Motor neuron (in vitro differentiated cells): Measurements from ENCODE around the gene UBA7. TPM values are rescaled to one million over a fixed set of nuclear protein-coding genes. Genes with fewer than 3 reads are reported as not detected.
"Not testable (repeated sequence)": the region's sequence is repeated elsewhere in the genome, so short reads cannot be mapped to it uniquely, and the experiment has no call there.

Experiments
- ATAC-seq, 8 experiments: fragments of 200-7000 bp; cut with Tn5 transposase; replicated peaks in 6 of 8; 2 replicates each; pipeline ENCODE4 v1.8.0; 2021; ENCODE audit warnings: mild to moderate bottlenecking in 8 of 8, moderate library complexity in 8 of 8
- H3K27ac ChIP-seq, 2 donors: fragments of 250-450 bp; sonication (Bioruptor Pico); 2 replicates each; pipeline ENCODE4 v1.9.0; 2021; ENCODE audit warnings: antibody characterized with exemption in 2 of 2, mild to moderate bottlenecking in 2 of 2, moderate library complexity in 1 of 2
- H3K4me1 ChIP-seq, 2 donors: fragments of 250-450 bp; sonication (Bioruptor Pico); replicated peaks in 1 of 2; 2 replicates each; pipeline ENCODE4 v1.6.1; 2021; ENCODE audit warnings: antibody characterized with exemption in 2 of 2, mild to moderate bottlenecking in 2 of 2, moderate library complexity in 1 of 2
- H3K4me3 ChIP-seq, 5 donors: fragments of 250-450 bp; sonication (Bioruptor Pico); 2 replicates each; pipeline ENCODE4 v1.9.0; 2021; ENCODE audit warnings: antibody characterized with exemption in 5 of 5, mild to moderate bottlenecking in 5 of 5, moderate library complexity in 4 of 5
- WGBS, 10 experiments: fragments of 450-650 bp; shearing (Covaris generic); methylation state at CpG; one replicate each; pipeline ENCODE4 v1.0.0; 2022; 5-methylcytosine and 5-hydroxymethylcytosine counted together
- in situ Hi-C, 9 experiments: fragments of 400-800 bp; cut with MboI; loops; one replicate each; pipeline ENCODE4 v1.15.0; 2021; ENCODE audit warnings: low sequenced_read_pairs in 9 of 9, low pct_unique_long_range_greater_than_20kb in 2 of 9; ENCODE audit not compliant: unreplicated experiment in 9 of 9
- total RNA-seq, 8 experiments: library from RNA; unstranded; fragments of 300-600 nt; gene quantifications; 2 replicates each; pipeline versions ENCODE4 v1.2.3 to v1.2.4, GENCODE V29; 2022

Gene UBA7
- total RNA-seq, 8 experiments from 2014 or later: 0.96 to 46.3 (median 11.0) TPM

DNA sequence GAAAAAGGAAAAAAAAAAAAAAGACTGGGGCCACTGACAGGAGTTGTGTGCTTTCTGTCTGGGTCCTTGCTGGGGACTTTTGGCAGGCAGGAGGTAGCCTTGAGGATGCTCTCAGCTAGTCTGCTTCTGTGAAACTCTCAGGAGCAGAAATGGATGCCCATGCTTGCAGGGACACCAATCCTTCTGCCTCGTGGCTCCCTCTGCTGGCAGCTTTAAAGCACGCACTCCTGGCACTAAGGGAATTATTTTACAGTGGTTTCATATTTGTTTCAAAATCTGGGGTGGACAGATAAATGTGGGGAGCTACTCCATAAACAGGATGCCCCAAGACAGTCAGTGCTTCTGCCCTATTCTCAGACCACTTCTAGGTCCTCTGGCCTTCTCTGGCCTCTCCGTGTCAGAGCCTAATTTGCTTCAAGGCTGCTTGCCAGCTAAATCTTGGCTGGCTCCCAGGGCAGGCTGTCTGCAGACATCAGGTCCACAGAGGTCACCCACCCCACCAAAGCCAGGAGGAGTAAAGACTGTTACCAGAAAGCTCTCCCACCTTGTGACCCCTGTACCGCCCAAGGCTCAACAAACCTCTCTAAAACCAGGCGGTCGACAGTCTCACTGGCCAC lies 25.5 kb upstream of the UBA7 start:
- WGBS, 10 experiments: 0 to 100% (median 80%) methylated on average over 1 to 3 of the region's 6 CpGs; no CpG with 5 or more reads in 5 of the 10 experiments
- in situ Hi-C loops: no loop called here
- ATAC-seq: peak; percentile 85 to 96 (median 90)
- Histone ChIP-seq H3K4me1 (no peaks in the 10 kb centered on the region), H3K27ac (no peak overlapping the region), H3K4me3 (no peak overlapping the region)

DNA sequence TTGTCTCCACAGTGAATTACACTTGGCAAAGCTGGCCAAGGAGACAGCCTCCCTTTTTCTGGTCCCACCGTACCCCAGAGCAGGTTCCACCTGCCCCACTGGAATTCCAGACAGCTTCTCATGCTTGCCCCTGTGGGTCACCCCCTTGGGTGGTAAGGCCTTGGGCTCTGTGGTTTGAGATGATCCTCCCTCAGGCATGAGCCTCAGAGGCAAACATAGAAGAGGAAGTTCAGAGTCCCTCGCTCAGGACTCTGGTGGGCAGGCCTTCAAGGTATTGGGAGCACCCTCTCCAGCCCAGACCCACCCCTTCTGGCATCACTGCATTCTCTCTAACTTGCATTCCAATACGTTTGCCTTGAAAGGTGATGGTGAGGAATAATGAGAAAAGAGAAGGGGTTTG lies 17.6 kb upstream of the UBA7 start:
- WGBS, 10 experiments: 0 to 70% (median 20%) methylated on average over 1 to 2 of the region's 3 CpGs; no CpG with 5 or more reads in 6 of the 10 experiments
- ATAC-seq: no peak
- in situ Hi-C loops: no loop called here
- no peak overlapping the region for H3K4me3 ChIP-seq
- H3K4me1 ChIP-seq: no peaks in the 10 kb centered on the region
- no peak overlapping the region for H3K27ac ChIP-seq

DNA sequence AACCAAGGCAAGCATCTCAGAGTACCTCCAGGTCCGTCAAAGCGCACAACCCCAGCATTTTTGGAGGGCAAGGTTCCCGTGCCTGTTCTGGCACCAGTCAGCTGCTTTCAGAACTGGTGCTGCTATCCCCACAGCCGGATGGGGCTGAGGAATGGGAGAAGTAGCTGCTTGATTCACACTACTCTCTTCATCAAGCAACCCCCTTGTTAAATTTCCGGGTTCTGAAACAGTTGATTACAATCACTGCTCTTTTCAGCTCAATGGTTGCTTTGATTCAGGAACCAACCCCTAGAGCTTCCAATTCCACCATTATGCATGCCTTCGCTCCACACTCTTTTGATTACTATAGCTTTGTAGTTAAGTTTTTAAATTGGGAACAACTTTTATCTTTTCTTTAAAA lies 12.3 kb upstream of the UBA7 start:
- no peak for ATAC-seq
- H3K4me3 ChIP-seq: no peak overlapping the region
- no peak overlapping the region for H3K27ac ChIP-seq
- 60 to 100% (median 84%) methylated on average over 1 to 5 of the region's 6 CpGs; no CpG with 5 or more reads in 2 of the 10 experiments for WGBS, 10 experiments
- in situ Hi-C loops: no loop called here
- no peaks in the 10 kb centered on the region for H3K4me1 ChIP-seq

DNA sequence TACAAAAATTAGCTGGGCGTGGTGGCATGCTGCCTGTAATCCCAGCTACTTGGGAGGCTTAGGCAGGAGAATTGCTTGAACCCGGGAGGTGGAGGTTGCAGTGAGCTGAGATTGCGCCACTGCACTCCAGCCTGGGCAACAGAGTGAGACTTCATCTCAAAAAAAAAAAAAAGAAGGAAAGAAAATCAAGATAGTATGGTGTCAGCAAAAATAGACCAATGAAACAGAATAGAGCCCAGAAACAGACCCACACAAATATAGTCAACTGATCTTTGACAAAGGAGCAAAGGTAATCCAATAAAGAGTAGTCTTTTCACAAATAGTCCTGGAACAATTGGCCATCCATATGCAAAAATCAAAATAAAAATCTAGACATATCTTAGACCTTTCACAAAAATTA lies 9.4 kb upstream of the UBA7 start:
- H3K4me3 ChIP-seq, H3K4me1 ChIP-seq, H3K27ac ChIP-seq, ATAC-seq: not testable (repeated sequence)
- WGBS, 10 experiments: 75 to 100% (median 84%) methylated on average over 1 to 3 of the region's 3 CpGs; no CpG with 5 or more reads in 2 of the 10 experiments
- in situ Hi-C loops: loop anchor here in 1 of 9 experiments (25.0 kb wide), 1 partner anchor 89 kb away; the partner anchor contains the start of gene MST1R

DNA sequence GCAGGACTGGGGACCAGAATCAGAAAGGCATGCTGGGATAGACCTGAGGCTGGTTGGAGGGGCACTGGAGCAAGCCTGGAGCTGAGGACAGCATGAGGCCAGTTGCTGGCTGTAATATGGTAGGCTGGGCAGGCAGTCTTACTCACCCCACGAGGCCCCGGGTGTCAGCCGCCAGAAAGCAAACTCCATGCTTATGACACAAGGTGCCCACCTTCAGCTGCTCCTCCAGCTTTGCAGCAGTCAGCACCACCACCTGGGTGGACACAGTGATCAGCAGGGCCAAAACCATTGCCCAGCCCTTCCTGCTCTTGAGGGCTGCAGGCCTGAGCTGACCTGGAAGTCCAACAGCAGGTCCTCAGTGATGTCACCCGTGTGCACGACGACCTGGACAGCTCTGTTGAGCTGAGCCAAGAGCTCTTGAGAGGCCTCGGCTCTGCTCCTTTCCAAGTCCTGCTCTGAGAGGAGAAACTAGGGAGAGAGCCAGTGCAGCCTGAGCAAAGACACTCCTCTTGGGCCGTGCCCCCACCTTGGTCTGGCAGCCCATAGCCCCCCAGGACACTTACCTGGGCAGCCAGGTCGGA lies 747 bp downstream of the UBA7 start:
- WGBS, 10 experiments: 20 to 94% (median 80%) methylated on average over 1 to 6 of the region's 9 CpGs; no CpG with 5 or more reads in 5 of the 10 experiments
- peak in 2 of 8 experiments; percentile 21 to 30 for ATAC-seq
- H3K4me3 ChIP-seq: no peak overlapping the region
- H3K4me1 ChIP-seq: peaks cover 0 to 4% of the 10 kb centered on the region in 2 donors
- no peak overlapping the region for H3K27ac ChIP-seq
- in situ Hi-C loops: loop anchor here in 1 of 9 experiments (25.0 kb wide), 1 partner anchor 99 kb away; the partner anchor contains the start of gene MST1R

DNA sequence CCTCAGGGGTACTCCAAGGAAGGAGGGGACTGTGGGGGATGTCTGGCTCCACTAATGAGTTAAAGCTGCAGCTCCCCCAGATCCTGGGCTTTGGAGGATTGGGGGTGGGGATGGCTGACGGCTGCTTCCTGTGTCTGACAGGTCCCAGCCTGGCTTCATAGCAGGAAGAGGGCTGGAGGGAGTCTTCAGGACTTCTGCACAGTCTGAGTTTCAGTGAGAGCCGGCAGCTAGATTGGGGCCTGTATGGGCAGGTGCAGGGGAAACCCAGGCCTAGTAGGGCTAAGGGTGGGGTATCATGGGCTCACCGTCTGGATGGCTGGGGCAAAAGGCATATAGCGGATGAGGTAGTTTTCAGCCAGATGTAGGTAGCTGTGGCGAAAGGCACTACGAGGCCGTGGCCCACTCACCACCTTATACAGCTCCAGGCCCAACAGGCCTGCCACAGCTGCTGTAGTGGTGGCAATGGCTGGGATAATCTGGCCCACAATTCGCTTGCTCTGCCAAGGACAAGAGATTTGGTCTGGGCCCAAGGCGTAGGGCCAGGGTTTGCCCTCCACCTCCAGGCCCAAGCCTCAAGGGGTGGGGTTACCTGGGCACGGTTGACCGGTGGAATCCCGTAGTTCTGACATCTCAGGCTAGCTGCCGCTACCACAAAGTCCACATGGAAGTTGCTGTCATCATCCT lies 6.2 kb downstream of the UBA7 start:
- in situ Hi-C loops: loop anchor here in 1 of 9 experiments (25.0 kb wide), 1 partner anchor 105 kb away; the partner anchor contains the start of gene MST1R
- H3K27ac ChIP-seq: no peak overlapping the region
- 83 to 100% (median 94%) methylated on average over 1 to 3 of the region's 13 CpGs; no CpG with 5 or more reads in 6 of the 10 experiments for WGBS, 10 experiments

DNA sequence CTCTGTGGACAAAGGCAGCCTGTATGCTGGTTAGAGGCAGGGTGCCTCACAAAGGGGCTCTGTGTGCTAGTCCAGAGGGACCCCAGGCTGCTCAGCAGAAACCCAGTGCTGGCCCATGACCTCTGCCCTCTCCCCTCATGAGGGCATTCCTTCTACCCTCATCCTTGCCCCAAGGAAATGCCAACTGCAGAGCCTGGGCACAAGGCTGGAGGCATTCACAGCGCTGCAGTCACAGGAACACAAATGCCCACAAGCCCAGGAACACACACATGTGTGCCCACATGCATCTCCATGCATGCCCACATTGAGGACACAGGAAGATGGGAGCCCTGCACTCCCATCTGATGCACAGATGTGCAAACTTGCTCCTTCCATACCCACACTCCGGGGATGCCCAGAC lies 6.9 kb downstream of the UBA7 start:
- H3K27ac ChIP-seq: no peak overlapping the region

More for the DNA sequence above, 6.2 kb downstream of the UBA7 start:
- Histone ChIP-seq H3K4me1 (peaks cover 26 to 38% of the 10 kb centered on the region in 2 donors), H3K4me3 (no peak overlapping the region)
- ATAC-seq: no peak

DNA sequence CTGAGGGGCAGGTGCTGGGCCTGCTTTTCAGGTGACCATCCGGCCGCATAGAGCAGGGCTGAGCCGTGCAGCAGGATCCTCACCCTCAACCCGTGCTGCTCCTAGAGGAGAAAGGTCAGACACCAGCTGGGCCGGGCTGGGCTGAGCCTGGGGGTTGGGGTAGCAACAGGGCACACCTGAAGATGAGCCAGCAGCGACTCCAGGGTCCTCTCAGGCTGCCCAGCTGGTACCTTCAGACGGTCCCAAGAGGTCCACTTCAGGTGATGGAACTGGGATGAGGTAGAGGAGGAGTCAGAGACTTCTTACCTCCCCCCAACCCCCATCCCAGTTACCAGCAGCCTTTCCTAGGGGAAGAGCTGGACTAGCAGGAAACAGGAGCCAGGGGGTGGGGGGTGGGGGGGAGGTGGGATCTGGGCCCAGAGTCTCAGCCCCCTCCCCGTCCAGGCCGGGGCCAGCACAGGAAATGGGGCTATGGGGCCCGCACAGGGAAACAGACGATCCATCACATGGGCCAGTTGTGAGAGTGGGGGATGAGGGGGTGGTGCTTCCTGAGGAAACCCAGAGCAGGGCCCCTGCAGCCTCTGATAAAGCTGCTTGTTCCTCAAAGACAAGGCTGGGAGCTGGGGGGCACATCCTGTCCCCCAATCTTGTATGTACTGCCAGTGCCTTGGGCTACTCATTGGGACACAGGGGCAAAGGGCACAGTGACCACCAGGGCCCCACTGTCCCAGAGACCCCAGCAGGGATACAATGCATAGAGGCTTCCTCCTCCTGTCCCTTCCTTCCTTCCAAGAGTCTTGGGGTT lies 7.7 kb downstream of the UBA7 start:
- Histone ChIP-seq H3K4me3 (no peak overlapping the region), H3K27ac (no peak overlapping the region), H3K4me1 (peaks cover 26 to 38% of the 10 kb centered on the region in 2 donors)
- WGBS, 10 experiments: 28 to 80% methylated on average over 1 to 2 of the region's 11 CpGs; no CpG with 5 or more reads in 8 of the 10 experiments
- ATAC-seq: no peak
- in situ Hi-C loops: loop anchor here in 1 of 9 experiments (25.0 kb wide), 1 partner anchor 106 kb away; the partner anchor contains the start of gene MST1R

More for the DNA sequence above, 6.9 kb downstream of the UBA7 start:
- 60 to 100% methylated on average over 1 of the region's 2 CpGs; no CpG with 5 or more reads in 8 of the 10 experiments for WGBS, 10 experiments
- Histone ChIP-seq H3K4me1 (peaks cover 26 to 38% of the 10 kb centered on the region in 2 donors), H3K4me3 (no peak overlapping the region)
- no peak for ATAC-seq
- in situ Hi-C loops: loop anchor here in 1 of 9 experiments (25.0 kb wide), 1 partner anchor 105 kb away; the partner anchor contains the start of gene MST1R

DNA sequence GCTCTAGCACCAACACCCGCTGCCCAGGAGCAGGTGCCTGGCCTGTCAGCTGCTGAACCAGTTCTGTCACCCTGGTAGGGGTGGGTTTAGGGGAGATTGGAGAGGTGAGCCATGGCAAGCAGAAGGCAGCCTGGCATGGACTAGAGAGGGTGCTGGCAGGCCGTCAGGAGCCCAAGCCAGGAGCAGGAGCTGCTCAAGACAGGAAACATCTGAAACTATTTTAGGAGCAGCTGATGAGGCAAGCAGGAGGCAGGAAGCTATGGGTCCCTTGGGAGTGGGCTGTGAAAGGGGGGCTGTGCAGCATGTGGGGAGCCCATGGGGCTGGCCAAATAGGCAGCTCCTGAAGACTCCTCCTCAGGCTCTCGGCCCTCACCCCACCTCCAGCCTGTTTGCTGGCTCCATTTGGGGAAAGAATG lies 8.4 kb downstream of the UBA7 start:
- 60 to 100% (median 70%) methylated on average over 1 to 2 of the region's 3 CpGs; no CpG with 5 or more reads in 7 of the 10 experiments for WGBS, 10 experiments
- ATAC-seq: no peak
- in situ Hi-C loops: loop anchor here in 1 of 9 experiments (25.0 kb wide), 1 partner anchor 107 kb away; the partner anchor contains the start of gene MST1R
- H3K4me1 ChIP-seq: peaks cover 26 to 38% of the 10 kb centered on the region in 2 donors
- H3K27ac ChIP-seq: no peak overlapping the region
- no peak overlapping the region for H3K4me3 ChIP-seq

DNA sequence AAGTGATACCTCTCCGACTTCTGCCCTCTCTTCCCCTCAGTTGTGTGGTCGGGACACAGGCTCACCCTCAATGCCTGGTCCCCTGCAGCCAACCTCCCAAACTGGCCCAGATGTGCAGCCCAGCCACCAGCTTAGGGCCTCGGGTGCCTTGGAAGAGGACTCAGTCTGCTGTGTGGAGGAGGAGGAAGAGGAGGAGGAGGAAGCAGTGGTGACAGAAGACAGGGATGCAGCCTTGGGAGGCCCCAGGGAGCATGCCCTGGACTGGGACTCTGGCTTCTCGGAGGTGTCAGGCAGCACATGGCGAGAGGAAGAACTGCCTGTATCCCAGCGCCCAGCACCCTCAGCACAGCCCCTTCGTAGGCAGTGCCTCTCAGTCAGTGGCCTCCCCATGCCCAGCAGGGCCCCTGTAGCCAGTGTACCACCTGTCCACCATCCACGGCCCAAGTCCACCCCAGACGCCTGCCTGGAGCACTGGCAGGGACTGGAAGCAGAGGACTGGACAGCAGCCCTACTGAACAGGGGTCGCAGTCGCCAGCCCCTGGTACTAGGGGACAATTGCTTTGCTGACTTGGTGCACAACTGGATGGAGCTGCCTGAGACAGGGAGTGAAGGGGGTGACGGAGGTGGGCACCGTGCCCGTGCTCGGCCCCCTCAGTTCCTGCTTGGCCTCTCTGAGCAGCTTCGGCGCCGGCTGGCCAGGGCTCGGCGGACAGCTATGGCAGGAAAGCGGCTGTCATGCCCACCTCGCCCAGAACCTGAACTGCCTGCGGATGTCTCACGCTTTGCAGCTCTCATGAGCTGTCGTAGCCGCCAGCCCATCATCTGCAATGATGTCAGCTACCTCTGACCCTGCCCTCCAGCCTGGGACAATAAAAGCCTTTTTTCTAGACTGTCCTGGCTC lies 9.4 kb downstream of the UBA7 start:
- Histone ChIP-seq H3K4me1 (peaks cover 26 to 38% of the 10 kb centered on the region in 2 donors), H3K4me3 (peak overlapping the region in 1 of 5 donors; percentile 84), H3K27ac (no peak overlapping the region)
- WGBS, 10 experiments: 40 to 91% (median 79%) methylated on average over 1 to 8 of the region's 26 CpGs; no CpG with 5 or more reads in 6 of the 10 experiments
- no peak for ATAC-seq
- in situ Hi-C loops: loop anchor here in 1 of 9 experiments (25.0 kb wide), 1 partner anchor 108 kb away; the partner anchor contains the start of gene MST1R

DNA sequence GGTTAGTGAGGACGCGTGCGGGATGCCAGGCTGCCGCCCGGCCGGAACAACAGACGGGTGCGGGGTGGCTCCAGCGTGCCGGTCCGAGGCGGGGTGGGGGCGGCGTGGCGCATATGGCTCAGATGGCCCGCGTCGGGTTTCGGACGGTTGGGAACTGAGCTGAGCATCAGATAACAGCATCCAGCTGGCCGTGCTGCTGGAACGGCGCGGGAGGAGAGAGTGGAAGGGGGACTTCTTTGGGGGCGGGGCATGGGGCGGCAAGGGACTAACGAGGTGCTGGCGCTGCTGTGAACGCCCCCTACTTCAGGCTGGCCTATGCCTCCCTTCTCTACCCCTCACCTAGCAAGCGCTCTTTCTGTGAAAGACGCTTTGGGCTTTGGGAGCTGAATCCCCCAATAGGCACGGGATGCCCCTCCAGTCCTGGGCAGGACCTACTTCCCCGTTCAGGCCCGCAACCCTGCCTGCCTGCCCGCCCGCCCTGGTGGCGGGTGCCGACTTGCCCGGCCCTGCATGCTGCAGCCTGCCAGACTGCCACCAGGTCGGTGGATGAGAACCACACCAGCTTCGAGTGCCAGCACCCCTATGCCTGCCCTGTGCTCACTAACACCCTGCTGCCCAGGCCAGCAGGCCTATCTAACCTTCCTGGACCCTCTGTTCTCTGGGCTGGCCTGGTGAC lies 10.2 kb downstream of the UBA7 start:
- peak in 4 of 8 experiments; percentile 18 to 54 (median 36) for ATAC-seq
- in situ Hi-C loops: loop anchor here in 1 of 9 experiments (25.0 kb wide), 1 partner anchor 109 kb away; the partner anchor contains the start of gene MST1R
- Histone ChIP-seq H3K4me1 (peaks cover 26 to 38% of the 10 kb centered on the region in 2 donors), H3K4me3 (peak overlapping the region; percentile 55 to 90 (median 81)), H3K27ac (peak overlapping the region; percentile 65 to 75)
- 0% methylated on average over 4 of the region's 41 CpGs; no CpG with 5 or more reads in 9 of the 10 experiments for WGBS, 10 experiments
